ENCODE results near the gene TTC24. TPM values are rescaled to one million over a fixed set of nuclear protein-coding genes. Genes with fewer than 3 reads are reported as not detected.
"Not testable (repeated sequence)": the region's sequence is repeated elsewhere in the genome, so short reads cannot be mapped to it uniquely, and the experiment has no call there.

TTC24 gene
- polyA plus RNA-seq, 1 of the 3 experiments (the other 2 are of a cell fraction) = not detected

DNA sequence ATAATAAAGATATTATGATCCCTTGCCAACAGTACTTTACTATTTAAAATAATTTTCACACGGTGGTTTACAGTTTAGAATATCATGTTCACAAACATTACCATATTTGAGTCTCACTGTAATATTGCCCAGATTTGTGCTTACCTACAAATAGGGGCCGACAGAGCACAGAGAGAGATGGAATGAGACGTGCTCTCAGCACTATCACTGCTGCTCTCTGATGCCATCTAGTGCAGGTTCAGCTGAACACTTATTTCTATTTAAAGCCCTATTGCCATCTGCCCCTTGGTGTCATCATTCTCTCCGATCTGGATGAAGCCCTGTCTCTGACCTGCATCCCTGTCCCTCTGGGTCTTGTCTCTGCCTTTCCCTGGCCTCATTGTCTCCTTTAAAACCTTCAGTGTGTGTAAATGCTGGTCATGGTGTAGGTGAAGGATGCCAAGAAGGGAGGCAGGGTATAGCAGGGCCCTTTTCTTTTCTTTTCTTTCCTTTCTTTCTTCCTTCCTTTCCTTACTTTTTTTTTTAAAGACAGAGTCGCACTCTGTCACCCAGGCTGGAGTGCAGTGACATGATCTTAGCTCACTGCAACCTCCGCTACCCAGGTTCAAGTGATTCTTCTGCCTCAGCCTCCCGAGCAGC lies 28.6 kb downstream of the TTC24 start:
- ChIA-PET POLR2A (interaction anchor here (1.1 kb wide), 1 partner anchor 16 kb away, joined by 3 read pairs; the partner anchor contains the start of gene NAXE), CTCF (interaction anchor here (0.6 to 3.2 kb wide), 34 partner anchors 9 to 237 kb away, joined by 3 to 104 read pairs (median 6); partner anchors contain the start of genes HAPLN2, IQGAP3, MEF2D and NAXE)
- peak overlapping the region; percentile 33 for H2AFZ ChIP-seq (ENCODE audit: low read depth)
- H3K9ac ChIP-seq = no peak overlapping the region
- no peak overlapping the region for H3K27ac ChIP-seq (ENCODE audit: low read depth in 2 of 2, low read length in 1 of 2)
- 22% methylated on average over 7 of the region's 7 CpGs for WGBS (ENCODE audit: low lambda C conversion rate)
- peaks cover 0 to 2% of the 10 kb centered on the region in 2 experiments; a peak in 1 of 4 replicates for H3K4me1 ChIP-seq (ENCODE audit: control insufficient read depth in 1 of 2, insufficient read depth in 2 of 2, low read depth in 1 of 2, low read length in 1 of 2)
- H3K9me3 ChIP-seq = no peaks in the 10 kb centered on the region
- DNase-seq = peak; percentile 65
- peaks cover 11% of the 10 kb centered on the region for H3F3A ChIP-seq (replicated peaks; ENCODE audit: insufficient read depth)
- H3K36me3 ChIP-seq (replicated peaks in 1 of 2; ENCODE audit: control insufficient read depth in 1 of 2, insufficient read depth in 2 of 2, low read length in 1 of 2) = no peaks in the 10 kb centered on the region
- H4K20me1 ChIP-seq (ENCODE audit: insufficient read depth) = no peaks in the 10 kb centered on the region
- no peaks in the 10 kb centered on the region for H3K27me3 ChIP-seq (ENCODE audit: insufficient read depth)
- peak overlapping the region in 1 of 2 experiments; percentile 18; a peak in 1 of 4 replicates for H3K4me3 ChIP-seq (ENCODE audit: low read depth in 2 of 2, low read length in 1 of 2)
- no peaks in the 10 kb centered on the region for H3K9me2 ChIP-seq
- H3K4me2 ChIP-seq = 0 out of 2 replicates have a peak overlapping the region, but pooled peaks have one; percentile 12
- TF ChIP-seq GABPA (IDR thresholded peaks at IDR 0.05; ENCODE audit: low read depth) (no peak), RAD21 (IDR thresholded peaks at IDR 0.05; ENCODE audit: low read length) (peak; percentile 81), NRF1 (IDR thresholded peaks at IDR 0.05; ENCODE audit: low read depth, low read length) (no peak), SMC3 (IDR thresholded peaks at IDR 0.05; ENCODE audit: low read depth, low read length) (peak; percentile 90), MXI1 (IDR thresholded peaks at IDR 0.05; ENCODE audit: low read depth, low read length) (0 out of 2 replicates have a peak, but pooled peaks have one; percentile 18)
- TF ChIP-seq, protein P1, sequence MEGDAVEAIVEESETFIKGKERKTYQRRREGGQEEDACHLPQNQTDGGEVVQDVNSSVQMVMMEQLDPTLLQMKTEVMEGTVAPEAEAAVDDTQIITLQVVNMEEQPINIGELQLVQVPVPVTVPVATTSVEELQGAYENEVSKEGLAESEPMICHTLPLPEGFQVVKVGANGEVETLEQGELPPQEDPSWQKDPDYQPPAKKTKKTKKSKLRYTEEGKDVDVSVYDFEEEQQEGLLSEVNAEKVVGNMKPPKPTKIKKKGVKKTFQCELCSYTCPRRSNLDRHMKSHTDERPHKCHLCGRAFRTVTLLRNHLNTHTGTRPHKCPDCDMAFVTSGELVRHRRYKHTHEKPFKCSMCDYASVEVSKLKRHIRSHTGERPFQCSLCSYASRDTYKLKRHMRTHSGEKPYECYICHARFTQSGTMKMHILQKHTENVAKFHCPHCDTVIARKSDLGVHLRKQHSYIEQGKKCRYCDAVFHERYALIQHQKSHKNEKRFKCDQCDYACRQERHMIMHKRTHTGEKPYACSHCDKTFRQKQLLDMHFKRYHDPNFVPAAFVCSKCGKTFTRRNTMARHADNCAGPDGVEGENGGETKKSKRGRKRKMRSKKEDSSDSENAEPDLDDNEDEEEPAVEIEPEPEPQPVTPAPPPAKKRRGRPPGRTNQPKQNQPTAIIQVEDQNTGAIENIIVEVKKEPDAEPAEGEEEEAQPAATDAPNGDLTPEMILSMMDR (IDR thresholded peaks at IDR 0.05) = peak; percentile 81
- H3K79me2 ChIP-seq (ENCODE audit: insufficient read depth) = no peaks in the 10 kb centered on the region

DNA sequence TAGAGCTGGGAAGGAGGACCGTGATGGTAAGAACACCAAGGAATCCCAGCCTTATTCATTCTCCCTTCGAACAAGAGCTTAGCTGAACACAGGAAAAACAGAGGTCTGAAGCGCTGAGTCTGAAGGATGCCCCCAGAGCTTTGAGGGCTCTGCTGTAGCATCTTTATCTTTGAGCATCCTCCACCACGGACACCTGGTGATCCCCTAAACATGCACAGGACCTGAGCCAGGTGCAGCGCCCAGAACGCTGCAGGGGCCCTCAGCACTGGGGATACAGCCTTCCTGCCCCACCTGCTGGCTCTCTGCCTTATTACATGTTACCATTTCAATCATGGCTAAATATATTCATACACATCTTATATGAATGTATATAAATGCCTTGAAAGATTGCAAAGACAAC lies 29.5 kb downstream of the TTC24 start:
- WGBS (ENCODE audit: low lambda C conversion rate) = 50% methylated on average over 6 of the region's 6 CpGs
- Histone ChIP-seq H4K20me1 (ENCODE audit: insufficient read depth) (no peaks in the 10 kb centered on the region), H3K4me2 (no peak overlapping the region), H2AFZ (ENCODE audit: low read depth) (no peak overlapping the region), H3K9me2 (no peaks in the 10 kb centered on the region), H3F3A (replicated peaks; ENCODE audit: insufficient read depth) (peaks cover 11% of the 10 kb centered on the region), H3K79me2 (ENCODE audit: insufficient read depth) (no peaks in the 10 kb centered on the region), H3K9ac (no peak overlapping the region), H3K4me1 (ENCODE audit: control insufficient read depth in 1 of 2, insufficient read depth in 2 of 2, low read depth in 1 of 2, low read length in 1 of 2) (peaks cover 0 to 2% of the 10 kb centered on the region in 2 experiments; a peak in 1 of 4 replicates), H3K36me3 (replicated peaks in 1 of 2; ENCODE audit: control insufficient read depth in 1 of 2, insufficient read depth in 2 of 2, low read length in 1 of 2) (no peaks in the 10 kb centered on the region), H3K27me3 (ENCODE audit: insufficient read depth) (no peaks in the 10 kb centered on the region), H3K4me3 (ENCODE audit: low read depth in 2 of 2, low read length in 1 of 2) (no peak overlapping the region), H3K9me3 (no peaks in the 10 kb centered on the region), H3K27ac (ENCODE audit: low read depth in 2 of 2, low read length in 1 of 2) (no peak overlapping the region)
- DNase-seq = peak; percentile 60
- ChIA-PET POLR2A (interaction anchor here (0.6 to 1.1 kb wide), 2 partner anchors 17 to 139 kb away, joined by 3 read pairs; partner anchors contain the start of gene NAXE), CTCF (interaction anchor here (0.5 to 3.2 kb wide), 33 partner anchors 8 to 238 kb away, joined by 3 to 104 read pairs (median 6); partner anchors contain the start of genes HAPLN2, IQGAP3, MEF2D and NAXE)
- TF ChIP-seq RAD21 (IDR thresholded peaks at IDR 0.05; ENCODE audit: low read length) = peak; percentile 68
- TF ChIP-seq, protein P1 (IDR thresholded peaks at IDR 0.05) = peak; percentile 71
- peak; percentile 62; the same call in 1 of the 2 replicates for TF ChIP-seq SMC3 (IDR thresholded peaks at IDR 0.05; ENCODE audit: low read depth, low read length)
- no peak for TF ChIP-seq JUND (IDR thresholded peaks at IDR 0.05)

GRCh38 chr1:156610072-156610471 lies 30.5 kb downstream of the TTC24 start:
- H3K9ac ChIP-seq; H3K4me1 ChIP-seq (ENCODE audit: control insufficient read depth in 1 of 2, insufficient read depth in 2 of 2, low read depth in 1 of 2, low read length in 1 of 2); H3K4me2 ChIP-seq; POLR2A ChIA-PET; H3K79me2 ChIP-seq (ENCODE audit: insufficient read depth); H3K4me3 ChIP-seq (ENCODE audit: low read depth in 2 of 2, low read length in 1 of 2); H3K27ac ChIP-seq (ENCODE audit: low read depth in 2 of 2, low read length in 1 of 2); H3K36me3 ChIP-seq (replicated peaks in 1 of 2; ENCODE audit: control insufficient read depth in 1 of 2, insufficient read depth in 2 of 2, low read length in 1 of 2); H2AFZ ChIP-seq (ENCODE audit: low read depth); H4K20me1 ChIP-seq (ENCODE audit: insufficient read depth); H3K9me3 ChIP-seq; H3K27me3 ChIP-seq (ENCODE audit: insufficient read depth); DNase-seq; H3K9me2 ChIP-seq: not testable (repeated sequence)
- H3F3A ChIP-seq (replicated peaks; ENCODE audit: insufficient read depth) = peaks cover 11% of the 10 kb centered on the region
- WGBS (ENCODE audit: low lambda C conversion rate) = 74% methylated on average over 9 of the region's 9 CpGs
- CTCF ChIA-PET = interaction anchor here (0.9 to 9.3 kb wide), 3 partner anchors 9 to 26 kb away, joined by 3 to 109 read pairs (median 104); partner anchors contain the start of genes HAPLN2 and TTC24

Data from SK-N-SH (cell line).